Vagina (tissue), 2 donors: ENCODE measurements around the gene ABLIM1.

Experiments used
- POLR2AphosphoS5 ChIP-seq, 2 donors: sonication (generic); formaldehyde crosslinking; IDR thresholded peaks; one replicate each; pipeline ENCODE4 v1.9.0; 2017; ENCODE audit warnings: antibody characterized with exemption in 2 of 2, mild to moderate bottlenecking in 2 of 2, low read depth in 1 of 2; ENCODE audit not compliant: insufficient read depth in 1 of 2
- TF ChIP-seq, protein P1 (sequence below), 3 experiments: fragments of 450-650 bp in 2 of 3; fragments of 200-600 bp in 1 of 3; sonication (generic) in 1 of 3; IDR thresholded peaks; one replicate each; pipeline ENCODE4 v1.5.1; 2017 to 2019; ENCODE audit warnings: antibody characterized with exemption in 3 of 3, mild to moderate bottlenecking in 2 of 3, moderate library complexity in 2 of 3

DNA sequence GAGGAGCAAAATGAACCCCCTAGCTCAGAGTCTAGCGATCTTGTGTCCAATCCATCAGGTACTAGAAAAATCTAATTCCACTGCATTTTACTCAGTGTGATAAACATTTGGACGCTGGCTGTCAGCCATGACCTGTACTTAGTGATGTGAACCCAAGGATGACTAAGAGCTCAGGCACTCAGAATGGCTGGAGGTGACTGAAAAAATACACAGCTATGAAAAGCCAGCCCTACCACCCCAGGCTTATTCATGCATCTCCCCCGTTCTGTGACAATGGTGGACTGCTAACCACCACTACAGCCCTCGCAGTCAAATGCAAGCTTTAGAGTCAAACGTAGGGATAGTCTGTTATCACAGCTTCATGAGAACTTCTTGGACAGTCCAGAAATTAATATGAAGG is 268.6 kb downstream of the ABLIM1 start:
- TF ChIP-seq, protein P1, sequence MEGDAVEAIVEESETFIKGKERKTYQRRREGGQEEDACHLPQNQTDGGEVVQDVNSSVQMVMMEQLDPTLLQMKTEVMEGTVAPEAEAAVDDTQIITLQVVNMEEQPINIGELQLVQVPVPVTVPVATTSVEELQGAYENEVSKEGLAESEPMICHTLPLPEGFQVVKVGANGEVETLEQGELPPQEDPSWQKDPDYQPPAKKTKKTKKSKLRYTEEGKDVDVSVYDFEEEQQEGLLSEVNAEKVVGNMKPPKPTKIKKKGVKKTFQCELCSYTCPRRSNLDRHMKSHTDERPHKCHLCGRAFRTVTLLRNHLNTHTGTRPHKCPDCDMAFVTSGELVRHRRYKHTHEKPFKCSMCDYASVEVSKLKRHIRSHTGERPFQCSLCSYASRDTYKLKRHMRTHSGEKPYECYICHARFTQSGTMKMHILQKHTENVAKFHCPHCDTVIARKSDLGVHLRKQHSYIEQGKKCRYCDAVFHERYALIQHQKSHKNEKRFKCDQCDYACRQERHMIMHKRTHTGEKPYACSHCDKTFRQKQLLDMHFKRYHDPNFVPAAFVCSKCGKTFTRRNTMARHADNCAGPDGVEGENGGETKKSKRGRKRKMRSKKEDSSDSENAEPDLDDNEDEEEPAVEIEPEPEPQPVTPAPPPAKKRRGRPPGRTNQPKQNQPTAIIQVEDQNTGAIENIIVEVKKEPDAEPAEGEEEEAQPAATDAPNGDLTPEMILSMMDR (IDR thresholded peaks at IDR 0.05) = no peak
- no peak for TF ChIP-seq POLR2AphosphoS5 (IDR thresholded peaks at IDR 0.05; ENCODE audit: insufficient read depth in 1 of 2, low read depth in 1 of 2)
